ENCODE measurements around the gene RBBP6. TPM values are rescaled to one million over a fixed set of nuclear protein-coding genes. Genes with fewer than 3 reads are reported as not detected.
A peak's percentile ranks its signal among the peaks of the same experiment; 100 is the strongest.

Gene RBBP6
- total RNA-seq, 1 experiment from 2014 or later, result 76.6 TPM

DNA sequence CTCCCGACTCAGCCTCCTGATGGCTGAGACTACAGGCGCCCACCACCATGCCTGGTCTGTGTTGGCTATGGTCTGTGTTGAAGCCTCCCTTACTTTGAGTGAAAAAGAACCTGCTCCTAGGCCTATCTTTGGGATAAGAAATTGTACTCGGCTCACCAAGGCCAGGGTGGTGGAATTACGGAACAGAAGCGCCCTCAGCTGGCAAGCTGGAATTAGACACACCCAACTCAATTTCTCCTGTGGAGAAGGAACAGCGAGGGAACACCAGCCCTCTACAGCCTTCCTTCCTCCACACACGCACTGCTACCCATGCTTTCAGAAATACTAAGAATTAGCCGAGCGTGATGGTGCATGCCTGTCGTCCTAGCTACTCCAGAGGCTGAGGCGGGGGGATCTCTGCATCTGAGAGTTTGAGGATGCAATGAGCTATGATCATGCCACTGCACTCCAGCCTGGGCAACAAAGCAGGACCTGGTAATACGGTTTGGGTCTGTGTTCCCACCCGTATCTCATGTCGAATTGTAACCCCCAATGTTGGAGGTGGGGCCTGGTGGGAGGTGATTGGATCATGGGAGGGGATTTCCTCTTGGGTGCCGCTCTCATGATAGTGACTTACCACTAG, 40.1 kb upstream of the RBBP6 start:
- Histone ChIP-seq H4K20me1 (ENCODE audit: insufficient read depth) (no peaks in the 10 kb centered on the region), H3K27ac (no peak overlapping the region), H3K4me2 (no peak overlapping the region), H3F3A (ENCODE audit: insufficient read depth, low read depth) (no peaks in the 10 kb centered on the region), H3K4me1 (replicated peaks; ENCODE audit: insufficient read depth) (peaks cover under 1% of the 10 kb centered on the region; the same call in 1 of the 2 replicates), H3K36me3 (ENCODE audit: low read depth) (no peaks in the 10 kb centered on the region), H3K9me3 (ENCODE audit: insufficient read depth, low read depth) (no peaks in the 10 kb centered on the region), H3K9me2 (ENCODE audit: insufficient read depth) (no peaks in the 10 kb centered on the region), H3K4me3 (no peak overlapping the region), H2AFZ (no peak overlapping the region), H3K27me3 (ENCODE audit: insufficient read depth, low read depth) (peaks cover 27% of the 10 kb centered on the region), H3K79me2 (ENCODE audit: low read depth) (no peaks in the 10 kb centered on the region)
- intact Hi-C loops (cut with micrococcal nuclease; ENCODE audit: unreplicated experiment), result loop anchor here (1.0 kb wide), 1 partner anchor 457 kb away; no protein-coding TSS in a partner anchor
- CTCF ChIA-PET, result no interaction called here
- no TSS peak for BruUV-seq (replicated peaks)
- peak in 1 of 2 experiments; percentile 29 for DNase-seq
- no peak for TF ChIP-seq EZH2 (IDR thresholded peaks at IDR 0.05; ENCODE audit: low read depth)
- TF ChIP-seq, protein P1, sequence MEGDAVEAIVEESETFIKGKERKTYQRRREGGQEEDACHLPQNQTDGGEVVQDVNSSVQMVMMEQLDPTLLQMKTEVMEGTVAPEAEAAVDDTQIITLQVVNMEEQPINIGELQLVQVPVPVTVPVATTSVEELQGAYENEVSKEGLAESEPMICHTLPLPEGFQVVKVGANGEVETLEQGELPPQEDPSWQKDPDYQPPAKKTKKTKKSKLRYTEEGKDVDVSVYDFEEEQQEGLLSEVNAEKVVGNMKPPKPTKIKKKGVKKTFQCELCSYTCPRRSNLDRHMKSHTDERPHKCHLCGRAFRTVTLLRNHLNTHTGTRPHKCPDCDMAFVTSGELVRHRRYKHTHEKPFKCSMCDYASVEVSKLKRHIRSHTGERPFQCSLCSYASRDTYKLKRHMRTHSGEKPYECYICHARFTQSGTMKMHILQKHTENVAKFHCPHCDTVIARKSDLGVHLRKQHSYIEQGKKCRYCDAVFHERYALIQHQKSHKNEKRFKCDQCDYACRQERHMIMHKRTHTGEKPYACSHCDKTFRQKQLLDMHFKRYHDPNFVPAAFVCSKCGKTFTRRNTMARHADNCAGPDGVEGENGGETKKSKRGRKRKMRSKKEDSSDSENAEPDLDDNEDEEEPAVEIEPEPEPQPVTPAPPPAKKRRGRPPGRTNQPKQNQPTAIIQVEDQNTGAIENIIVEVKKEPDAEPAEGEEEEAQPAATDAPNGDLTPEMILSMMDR (conservative IDR thresholded peaks at IDR 0.05), result peak; percentile 60
- POLR2A ChIA-PET (ENCODE audit: unreplicated experiment), result no interaction called here

DNA sequence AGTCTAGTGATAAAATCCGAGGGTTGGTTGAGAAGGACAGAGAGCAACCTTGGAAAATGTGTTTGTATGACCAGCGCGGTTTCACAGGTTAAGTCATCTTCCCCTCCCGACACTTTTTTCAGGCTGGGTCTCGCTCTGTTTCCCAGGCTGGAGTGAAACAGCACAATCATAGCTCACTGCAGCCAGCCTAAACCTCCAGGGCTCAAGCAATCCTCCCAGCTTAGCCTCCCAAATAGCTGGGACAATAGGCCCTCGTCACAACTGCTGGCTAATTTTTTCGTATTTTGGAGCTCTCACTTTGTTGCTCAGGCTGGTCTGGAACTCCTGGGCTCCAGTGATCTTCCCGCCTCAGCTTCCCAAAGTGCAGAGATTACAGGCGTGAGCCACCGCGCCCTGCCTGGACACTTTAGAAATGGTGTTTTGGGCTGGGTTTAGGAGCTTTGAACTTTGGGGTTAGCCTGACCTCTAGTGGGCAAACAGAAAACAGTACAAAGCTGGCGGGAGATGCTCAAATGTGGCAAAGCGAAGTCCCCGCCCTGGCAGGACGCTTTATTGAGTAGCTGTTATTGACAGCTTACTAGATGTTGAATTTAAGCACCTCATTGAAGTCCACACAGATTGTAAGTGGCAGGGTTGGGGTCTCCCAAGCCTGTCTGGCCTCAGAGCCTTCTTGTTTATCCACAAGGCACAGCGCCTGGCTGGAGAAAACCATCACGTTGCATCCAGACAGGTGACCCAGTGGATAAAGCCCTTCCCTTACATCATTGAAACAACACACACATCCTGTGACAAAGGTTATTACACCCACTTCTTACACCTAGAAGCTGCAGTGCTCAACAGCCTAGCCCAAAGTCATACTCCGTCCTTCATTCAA, 34.7 kb upstream of the RBBP6 start:
- Histone ChIP-seq H3K79me2 (ENCODE audit: low read depth) (no peaks in the 10 kb centered on the region), H3K27me3 (ENCODE audit: insufficient read depth, low read depth) (peaks cover 35% of the 10 kb centered on the region), H4K20me1 (ENCODE audit: insufficient read depth) (no peaks in the 10 kb centered on the region), H3K4me1 (replicated peaks; ENCODE audit: insufficient read depth) (no peaks in the 10 kb centered on the region), H3K9me2 (ENCODE audit: insufficient read depth) (no peaks in the 10 kb centered on the region), H2AFZ (no peak overlapping the region), H3K4me3 (no peak overlapping the region), H3K36me3 (ENCODE audit: low read depth) (no peaks in the 10 kb centered on the region), H3K27ac (no peak overlapping the region), H3F3A (ENCODE audit: insufficient read depth, low read depth) (no peaks in the 10 kb centered on the region), H3K9me3 (ENCODE audit: insufficient read depth, low read depth) (no peaks in the 10 kb centered on the region), H3K4me2 (no peak overlapping the region)
- ChIA-PET POLR2A (ENCODE audit: unreplicated experiment) (interaction anchor here (0.6 to 0.8 kb wide), 2 partner anchors 17 to 201 kb away, joined by 4 to 25 read pairs; no protein-coding TSS in a partner anchor), CTCF (interaction anchor here (0.6 to 1.6 kb wide), 9 partner anchors 13 to 928 kb away, joined by 3 to 15 read pairs (median 3); no protein-coding TSS in a partner anchor)
- BruUV-seq (replicated peaks), result no TSS peak
- peak; percentile 50 to 57 for DNase-seq
- intact Hi-C loops (cut with micrococcal nuclease; ENCODE audit: unreplicated experiment), result loop anchor here (1.0 to 5.0 kb wide), 5 partner anchors 95 to 947 kb away; partner anchors contain the start of genes EARS2 and UBFD1
- no peak for TF ChIP-seq EZH2 (IDR thresholded peaks at IDR 0.05; ENCODE audit: low read depth)
- TF ChIP-seq, protein P1 (conservative IDR thresholded peaks at IDR 0.05), result peak; percentile 81

DNA sequence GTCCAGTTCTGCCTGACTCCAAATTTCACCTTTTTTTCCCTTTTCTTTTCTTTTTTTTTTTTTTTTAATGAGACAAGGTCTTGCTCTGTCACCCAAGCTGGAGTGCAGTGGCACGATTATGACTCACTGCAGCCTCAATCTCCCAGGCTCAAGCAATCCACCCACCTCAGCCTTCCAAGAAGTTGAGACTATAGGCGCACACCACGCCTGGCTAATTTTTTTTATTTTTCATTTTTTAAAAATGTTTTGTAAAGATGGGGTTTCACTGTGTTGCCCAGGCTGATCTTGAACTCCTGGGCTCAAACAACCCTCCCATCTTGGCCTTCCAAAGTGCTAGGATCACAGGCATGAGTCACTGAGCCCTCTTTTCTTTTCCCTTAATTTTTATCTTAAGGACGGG, 33.4 kb upstream of the RBBP6 start:
- no peak for DNase-seq
- TF ChIP-seq, protein P1 (conservative IDR thresholded peaks at IDR 0.05), result no peak
- TF ChIP-seq EZH2 (IDR thresholded peaks at IDR 0.05; ENCODE audit: low read depth), result no peak
- intact Hi-C loops (cut with micrococcal nuclease; ENCODE audit: unreplicated experiment), result no loop called here
- H3K4me3 ChIP-seq, result no peak overlapping the region
- no peaks in the 10 kb centered on the region for H3K4me1 ChIP-seq (replicated peaks; ENCODE audit: insufficient read depth)
- H3K4me2 ChIP-seq, result no peak overlapping the region
- H3K27ac ChIP-seq, result no peak overlapping the region
- ChIA-PET CTCF (interaction anchor here (0.9 to 1.6 kb wide), 2 partner anchors 464 to 727 kb away, joined by 3 to 15 read pairs; no protein-coding TSS in a partner anchor), POLR2A (ENCODE audit: unreplicated experiment) (interaction anchor here (0.6 kb wide), 1 partner anchor 184 kb away, joined by 8 read pairs; no protein-coding TSS in a partner anchor)
- no peaks in the 10 kb centered on the region for H3K36me3 ChIP-seq (ENCODE audit: low read depth)
- peaks cover 36% of the 10 kb centered on the region for H3K27me3 ChIP-seq (ENCODE audit: insufficient read depth, low read depth)
- no peaks in the 10 kb centered on the region for H3K9me3 ChIP-seq (ENCODE audit: insufficient read depth, low read depth)
- no peaks in the 10 kb centered on the region for H3K79me2 ChIP-seq (ENCODE audit: low read depth)
- no peaks in the 10 kb centered on the region for H4K20me1 ChIP-seq (ENCODE audit: insufficient read depth)
- H3F3A ChIP-seq (ENCODE audit: insufficient read depth, low read depth), result no peaks in the 10 kb centered on the region
- H2AFZ ChIP-seq, result no peak overlapping the region
- no TSS peak for BruUV-seq (replicated peaks)
- H3K9me2 ChIP-seq (ENCODE audit: insufficient read depth), result no peaks in the 10 kb centered on the region

Data from PC-9 (cell line).